NCI-H345 treated with DMSO at 0.1 percent for 48 hours (cell line): ENCODE measurements around the gene PTGER3.
"Not testable (repeated sequence)": the region's sequence is repeated elsewhere in the genome, so short reads cannot be mapped to it uniquely, and the experiment has no call there.

Experiments used
- DNase-seq: peaks from one replicate; lab custom pipeline; 2025; ENCODE audit not compliant: unreplicated experiment; lab: John Stamatoyannopoulos, UW

PTGER3 gene

GRCh38 chr1:70961374-70961975 is 86.1 kb downstream of the PTGER3 start:
- no peak for DNase-seq

GRCh38 chr1:70948396-70949017 is 99.1 kb downstream of the PTGER3 start:
- DNase-seq = no peak

- no peak for DNase-seq
These were observed 99.8 kb downstream of the PTGER3 start for GRCh38 chr1:70947835-70948234.

GRCh38 chr1:70945676-70946075 is 101.9 kb downstream of the PTGER3 start:
- no peak for DNase-seq

GRCh38 chr1:70945251-70945650 is 102.4 kb downstream of the PTGER3 start:
- no peak for DNase-seq

GRCh38 chr1:70941563-70941962 is 106.1 kb downstream of the PTGER3 start:
- DNase-seq = no peak

GRCh38 chr1:70940398-70940797 is 107.2 kb downstream of the PTGER3 start:
- not testable (repeated sequence) for DNase-seq

- DNase-seq = no peak
These were observed 113.2 kb downstream of the PTGER3 start for GRCh38 chr1:70934194-70934961.

GRCh38 chr1:70930062-70930461 is 117.6 kb downstream of the PTGER3 start:
- DNase-seq = no peak

- DNase-seq = no peak
These were observed 125.4 kb downstream of the PTGER3 start for GRCh38 chr1:70922196-70922595.
